ENCODE results near the gene ZZZ3. TPM values are rescaled to one million over a fixed set of nuclear protein-coding genes. Genes with fewer than 3 reads are reported as not detected.
"Not testable (repeated sequence)": the region's sequence is repeated elsewhere in the genome, so short reads cannot be mapped to it uniquely, and the experiment has no call there.

The ZZZ3 gene
- polyA plus RNA-seq, 1 donor: 48.4 TPM

GRCh38 chr1:77688939-77689338 lies 6.5 kb upstream of the ZZZ3 start:
- no peak for DNase-seq
- H3K9me3 ChIP-seq (ENCODE audit: control insufficient read depth, low read depth, low read length): no peaks in the 10 kb centered on the region
- no peaks in the 10 kb centered on the region for H3K27me3 ChIP-seq (ENCODE audit: control insufficient read depth, insufficient read depth, low read length)
- H3K36me3 ChIP-seq (ENCODE audit: control insufficient read depth, insufficient read depth, low read length): peaks cover 8% of the 10 kb centered on the region
- H3K4me1 ChIP-seq (ENCODE audit: control insufficient read depth, insufficient read depth, low read length): no peaks in the 10 kb centered on the region
- 100% methylated on average over 1 of the region's 3 CpGs for WGBS (ENCODE audit: insufficient coverage, low lambda C conversion rate)
- H3K4me3 ChIP-seq (ENCODE audit: low read length): no peak overlapping the region
- H3K27ac ChIP-seq (ENCODE audit: low read length): no peak overlapping the region

GRCh38 chr1:77687519-77687906 lies 5.1 kb upstream of the ZZZ3 start:
- Histone ChIP-seq H3K36me3 (ENCODE audit: control insufficient read depth, insufficient read depth, low read length) (peaks cover 7% of the 10 kb centered on the region), H3K27ac (ENCODE audit: low read length) (no peak overlapping the region), H3K27me3 (ENCODE audit: control insufficient read depth, insufficient read depth, low read length) (no peaks in the 10 kb centered on the region), H3K4me1 (ENCODE audit: control insufficient read depth, insufficient read depth, low read length) (no peaks in the 10 kb centered on the region), H3K4me3 (ENCODE audit: low read length) (peak overlapping the region; percentile 34), H3K9me3 (ENCODE audit: control insufficient read depth, low read depth, low read length) (no peaks in the 10 kb centered on the region)
- peak; percentile 29 to 58 for DNase-seq
- no CpG with 5 or more reads among the region's 21 CpGs for WGBS (ENCODE audit: insufficient coverage, low lambda C conversion rate)

DNA sequence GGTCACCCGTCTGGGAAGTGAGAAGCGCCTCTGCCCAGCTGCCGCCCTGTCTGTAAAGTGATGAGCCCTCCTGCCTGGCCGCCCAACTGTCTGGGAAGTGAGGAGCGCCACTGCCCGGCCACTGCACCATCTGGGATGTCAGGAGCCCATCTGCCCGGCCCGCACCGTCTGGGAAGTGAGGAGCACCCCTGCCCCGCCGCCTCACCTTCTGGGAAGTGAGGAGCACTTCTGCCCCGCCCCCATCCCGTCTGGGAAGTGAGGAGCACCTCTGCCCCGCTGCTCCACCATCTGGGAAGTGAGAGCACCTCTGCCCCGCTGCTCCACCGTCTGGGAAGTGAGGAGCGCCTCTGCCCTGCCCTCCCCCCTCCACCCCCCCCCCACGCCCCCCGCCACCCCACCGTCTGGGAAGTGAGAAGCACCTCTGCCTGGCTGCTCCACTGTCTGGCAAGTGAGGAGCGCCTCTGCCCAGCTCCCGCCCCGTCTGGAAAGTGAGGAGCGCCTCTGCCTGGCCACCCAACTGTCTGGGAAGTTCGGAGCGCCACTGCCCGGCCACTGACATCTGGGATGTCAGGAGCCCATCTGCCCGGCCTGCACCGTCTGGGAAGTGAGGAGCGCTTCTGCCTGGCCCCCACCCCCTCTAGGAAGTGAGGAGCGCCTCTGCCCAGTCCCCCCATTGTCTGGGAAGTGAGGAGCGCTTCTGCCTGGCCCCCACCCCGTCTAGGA lies 4.5 kb upstream of the ZZZ3 start:
- Histone ChIP-seq H3K36me3 (ENCODE audit: control insufficient read depth, insufficient read depth, low read length) (peaks cover 2% of the 10 kb centered on the region), H3K4me3 (ENCODE audit: low read length) (peak overlapping the region; percentile 34), H3K27me3 (ENCODE audit: control insufficient read depth, insufficient read depth, low read length) (no peaks in the 10 kb centered on the region), H3K27ac (ENCODE audit: low read length) (no peak overlapping the region), H3K4me1 (ENCODE audit: control insufficient read depth, insufficient read depth, low read length) (no peaks in the 10 kb centered on the region), H3K9me3 (ENCODE audit: control insufficient read depth, low read depth, low read length) (no peaks in the 10 kb centered on the region)
- DNase-seq: no peak
- no CpG with 5 or more reads among the region's 33 CpGs for WGBS (ENCODE audit: insufficient coverage, low lambda C conversion rate)

DNA sequence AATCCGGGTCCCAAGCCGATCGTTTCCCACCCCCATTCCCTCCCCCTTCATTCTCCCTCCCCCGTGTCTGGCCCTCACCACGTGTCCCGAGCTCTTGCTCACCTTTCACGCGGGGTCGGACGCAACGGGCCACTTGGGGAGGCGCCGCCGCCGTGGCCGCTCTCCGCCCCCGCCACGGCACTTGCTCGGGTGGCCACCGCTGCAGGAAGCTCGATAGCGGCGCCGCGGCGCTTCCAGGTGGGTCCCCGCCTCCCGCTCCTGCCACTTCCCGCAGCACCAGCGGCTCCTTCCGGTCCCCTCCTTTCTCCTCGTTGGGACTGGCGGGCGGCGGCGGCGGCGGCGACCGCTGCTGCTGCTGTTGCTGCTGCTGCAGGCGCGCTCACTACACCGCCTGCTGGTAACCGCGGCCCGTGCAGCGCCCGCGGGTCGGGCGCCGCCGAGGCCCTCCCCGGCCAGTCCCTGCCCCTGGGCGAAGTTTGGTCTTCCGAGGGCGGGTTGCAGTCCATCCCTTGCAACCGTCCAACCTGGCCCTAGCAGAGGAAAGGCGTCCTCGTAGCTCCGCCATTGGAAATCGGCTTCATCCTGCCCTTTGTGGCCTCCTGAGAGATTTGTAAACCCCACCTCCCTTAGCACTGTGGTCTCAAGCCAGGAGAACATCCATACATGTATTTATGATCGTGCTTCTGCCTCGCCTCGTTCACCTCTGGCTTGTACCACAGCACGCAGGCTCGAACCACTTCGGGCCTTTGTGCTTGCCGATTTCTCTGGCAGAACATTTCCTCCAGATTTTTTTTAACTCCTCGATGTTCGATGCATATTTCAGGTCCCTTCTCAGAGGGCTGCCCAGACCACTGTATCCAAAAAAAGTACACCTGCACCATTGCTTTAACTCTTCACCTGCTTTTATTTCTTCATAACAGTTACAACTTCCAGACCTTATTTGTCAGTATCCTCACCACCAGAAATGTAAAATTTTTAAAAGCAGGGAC lies 996 bp upstream of the ZZZ3 start:
- WGBS (ENCODE audit: insufficient coverage, low lambda C conversion rate): 0% methylated on average over 1 of the region's 72 CpGs
- H3K27me3 ChIP-seq (ENCODE audit: control insufficient read depth, insufficient read depth, low read length): no peaks in the 10 kb centered on the region
- H3K36me3 ChIP-seq (ENCODE audit: control insufficient read depth, insufficient read depth, low read length): no peaks in the 10 kb centered on the region
- peak; percentile 92 to 98 for DNase-seq
- H3K4me1 ChIP-seq (ENCODE audit: control insufficient read depth, insufficient read depth, low read length): peaks cover 7% of the 10 kb centered on the region
- no peaks in the 10 kb centered on the region for H3K9me3 ChIP-seq (ENCODE audit: control insufficient read depth, low read depth, low read length)
- peak overlapping the region; percentile 99 for H3K27ac ChIP-seq (ENCODE audit: low read length)
- peak overlapping the region; percentile 77 for H3K4me3 ChIP-seq (ENCODE audit: low read length)

GRCh38 chr1:77680173-77680572 lies 2.3 kb downstream of the ZZZ3 start:
- peaks cover 11% of the 10 kb centered on the region for H3K4me1 ChIP-seq (ENCODE audit: control insufficient read depth, insufficient read depth, low read length)
- no CpG with 5 or more reads among the region's 2 CpGs for WGBS (ENCODE audit: insufficient coverage, low lambda C conversion rate)

GRCh38 chr1:77678660-77679610 lies 3.5 kb downstream of the ZZZ3 start:
- H3K4me1 ChIP-seq (ENCODE audit: control insufficient read depth, insufficient read depth, low read length): peaks cover 11% of the 10 kb centered on the region
- H3K4me3 ChIP-seq (ENCODE audit: low read length): no peak overlapping the region
- 13% methylated on average over 1 of the region's 5 CpGs for WGBS (ENCODE audit: insufficient coverage, low lambda C conversion rate)
- H3K27ac ChIP-seq (ENCODE audit: low read length): peak overlapping the region; percentile 75
- DNase-seq: peak in 1 of 2 donors; percentile 75
- H3K36me3 ChIP-seq (ENCODE audit: control insufficient read depth, insufficient read depth, low read length): peaks cover 4% of the 10 kb centered on the region
- no peaks in the 10 kb centered on the region for H3K9me3 ChIP-seq (ENCODE audit: control insufficient read depth, low read depth, low read length)
- no peaks in the 10 kb centered on the region for H3K27me3 ChIP-seq (ENCODE audit: control insufficient read depth, insufficient read depth, low read length)

More at GRCh38 chr1:77680173-77680572, 2.3 kb downstream of the ZZZ3 start:
- no peak overlapping the region for H3K4me3 ChIP-seq (ENCODE audit: low read length)
- H3K27me3 ChIP-seq (ENCODE audit: control insufficient read depth, insufficient read depth, low read length): no peaks in the 10 kb centered on the region
- no peaks in the 10 kb centered on the region for H3K9me3 ChIP-seq (ENCODE audit: control insufficient read depth, low read depth, low read length)
- H3K27ac ChIP-seq (ENCODE audit: low read length): peak overlapping the region; percentile 17
- H3K36me3 ChIP-seq (ENCODE audit: control insufficient read depth, insufficient read depth, low read length): peaks cover 4% of the 10 kb centered on the region
- DNase-seq: no peak

- 100% methylated on average over 1 of the region's 3 CpGs for WGBS (ENCODE audit: insufficient coverage, low lambda C conversion rate)
- not testable (repeated sequence) for H3K9me3 ChIP-seq (ENCODE audit: control insufficient read depth, low read depth, low read length); H3K27ac ChIP-seq (ENCODE audit: low read length); H3K27me3 ChIP-seq (ENCODE audit: control insufficient read depth, insufficient read depth, low read length); H3K36me3 ChIP-seq (ENCODE audit: control insufficient read depth, insufficient read depth, low read length); H3K4me1 ChIP-seq (ENCODE audit: control insufficient read depth, insufficient read depth, low read length); H3K4me3 ChIP-seq (ENCODE audit: low read length); DNase-seq
These were observed 7.7 kb downstream of the ZZZ3 start for GRCh38 chr1:77674807-77675206.

DNA sequence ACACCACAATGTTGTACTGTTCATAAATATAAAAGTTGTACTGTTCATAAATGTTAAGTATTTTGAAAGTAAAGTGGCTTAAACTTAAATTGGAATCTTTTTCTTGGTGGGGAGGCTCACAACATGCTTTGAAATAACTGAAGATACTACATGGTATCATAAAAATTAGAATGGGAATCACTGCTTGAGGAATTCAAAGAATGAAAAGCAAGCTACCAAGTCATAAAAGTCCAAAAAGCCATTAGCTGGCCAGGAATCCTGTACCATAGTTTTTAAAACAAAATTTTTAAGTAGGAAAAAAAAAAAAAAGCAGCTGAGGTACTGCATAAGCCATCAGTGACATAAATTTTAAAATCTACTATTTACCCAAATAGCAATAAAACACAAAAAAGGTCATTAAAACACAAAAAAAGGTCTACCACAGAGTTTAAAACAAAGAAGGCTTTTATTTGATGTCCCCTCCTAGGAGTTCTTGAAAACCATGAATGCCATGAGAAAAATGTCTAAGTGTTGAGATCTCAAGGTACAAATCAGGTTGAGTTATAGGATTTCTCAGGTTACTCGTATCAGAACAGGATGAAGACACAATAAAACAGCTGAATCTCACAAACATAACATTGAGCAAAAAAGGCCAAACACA lies 8.6 kb downstream of the ZZZ3 start:
- Histone ChIP-seq H3K27ac (ENCODE audit: low read length) (no peak overlapping the region), H3K27me3 (ENCODE audit: control insufficient read depth, insufficient read depth, low read length) (no peaks in the 10 kb centered on the region), H3K4me3 (ENCODE audit: low read length) (no peak overlapping the region), H3K9me3 (ENCODE audit: control insufficient read depth, low read depth, low read length) (no peaks in the 10 kb centered on the region), H3K4me1 (ENCODE audit: control insufficient read depth, insufficient read depth, low read length) (peaks cover 4% of the 10 kb centered on the region), H3K36me3 (ENCODE audit: control insufficient read depth, insufficient read depth, low read length) (peaks cover 4% of the 10 kb centered on the region)
- DNase-seq: no peak
- WGBS (ENCODE audit: insufficient coverage, low lambda C conversion rate): no CpG with 5 or more reads among the region's 1 CpG

- H3K27me3 ChIP-seq (ENCODE audit: control insufficient read depth, insufficient read depth, low read length): no peaks in the 10 kb centered on the region
- no peak overlapping the region for H3K4me3 ChIP-seq (ENCODE audit: low read length)
- peaks cover 4% of the 10 kb centered on the region for H3K36me3 ChIP-seq (ENCODE audit: control insufficient read depth, insufficient read depth, low read length)
- no peaks in the 10 kb centered on the region for H3K9me3 ChIP-seq (ENCODE audit: control insufficient read depth, low read depth, low read length)
- H3K27ac ChIP-seq (ENCODE audit: low read length): no peak overlapping the region
- 60% methylated on average over 1 of the region's 6 CpGs for WGBS (ENCODE audit: insufficient coverage, low lambda C conversion rate)
- peaks cover 3% of the 10 kb centered on the region for H3K4me1 ChIP-seq (ENCODE audit: control insufficient read depth, insufficient read depth, low read length)
- DNase-seq: no peak
These were observed 9.4 kb downstream of the ZZZ3 start for GRCh38 chr1:77673030-77673429.
